Stimulated activated CD4-positive, alpha-beta T cell treated with anti-CD3 and anti-CD28 coated beads, Interleukin-4, amount 100 ng/mL, for 4 hours (primary cell): ENCODE results near the gene TUB.

ENCODE experiments used
- DNase-seq, 2 experiments: peaks; one replicate each; pipeline ENCODE4 v3.0.0-alpha.2; 2020

The TUB gene

DNA sequence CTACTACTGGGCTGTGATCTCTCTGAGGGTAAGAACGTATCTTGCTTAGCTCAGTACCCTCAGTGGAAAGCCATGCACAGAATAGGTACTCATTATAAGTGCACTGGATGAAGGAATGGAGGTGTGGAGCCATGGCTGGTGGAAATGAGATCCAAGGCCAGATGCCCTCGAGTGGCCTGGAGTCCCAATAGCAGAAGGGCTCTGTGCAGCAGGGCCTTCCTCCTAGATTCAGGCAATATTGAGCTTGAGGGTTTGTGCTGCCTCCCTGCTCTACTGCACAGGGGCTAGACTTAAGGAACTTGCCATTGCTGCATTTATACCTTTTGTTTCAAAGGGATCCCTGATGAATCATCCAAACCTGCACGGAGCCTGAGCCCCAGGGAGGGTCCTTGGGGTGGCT, 33.6 kb upstream of the TUB start:
- DNase-seq: no peak

- no peak for DNase-seq
These were observed 31.9 kb upstream of the TUB start for GRCh38 chr11:8049084-8049483.

GRCh38 chr11:8055091-8055835, 25.7 kb upstream of the TUB start:
- DNase-seq: no peak

- no peak for DNase-seq
These were observed 25.0 kb upstream of the TUB start for GRCh38 chr11:8055836-8056526.

- DNase-seq: no peak
These were observed 24.1 kb upstream of the TUB start for GRCh38 chr11:8056810-8057463.

DNA sequence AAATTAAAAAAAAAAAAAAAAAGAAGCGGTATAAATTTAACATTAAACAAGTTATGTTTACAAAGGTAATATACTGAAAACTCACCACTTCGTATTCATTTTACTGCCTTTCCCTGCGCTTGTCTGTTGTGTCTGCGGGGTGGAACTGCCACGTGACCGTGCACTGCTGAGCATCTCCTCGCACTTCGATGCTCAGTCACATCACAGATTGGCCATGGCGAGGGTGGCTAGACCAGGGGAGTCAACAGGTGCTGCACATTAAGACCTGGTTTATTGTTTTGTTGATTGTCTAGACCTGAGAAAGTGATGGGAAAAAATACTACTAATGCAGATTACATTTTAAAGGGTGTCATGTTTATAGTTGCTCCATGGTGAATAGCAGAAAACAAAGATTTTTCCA, 22.8 kb upstream of the TUB start:
- no peak for DNase-seq

- DNase-seq: no peak
These were observed 22.0 kb upstream of the TUB start for GRCh38 chr11:8059030-8059429.

GRCh38 chr11:8059571-8060011, 21.4 kb upstream of the TUB start:
- DNase-seq: no peak

DNA sequence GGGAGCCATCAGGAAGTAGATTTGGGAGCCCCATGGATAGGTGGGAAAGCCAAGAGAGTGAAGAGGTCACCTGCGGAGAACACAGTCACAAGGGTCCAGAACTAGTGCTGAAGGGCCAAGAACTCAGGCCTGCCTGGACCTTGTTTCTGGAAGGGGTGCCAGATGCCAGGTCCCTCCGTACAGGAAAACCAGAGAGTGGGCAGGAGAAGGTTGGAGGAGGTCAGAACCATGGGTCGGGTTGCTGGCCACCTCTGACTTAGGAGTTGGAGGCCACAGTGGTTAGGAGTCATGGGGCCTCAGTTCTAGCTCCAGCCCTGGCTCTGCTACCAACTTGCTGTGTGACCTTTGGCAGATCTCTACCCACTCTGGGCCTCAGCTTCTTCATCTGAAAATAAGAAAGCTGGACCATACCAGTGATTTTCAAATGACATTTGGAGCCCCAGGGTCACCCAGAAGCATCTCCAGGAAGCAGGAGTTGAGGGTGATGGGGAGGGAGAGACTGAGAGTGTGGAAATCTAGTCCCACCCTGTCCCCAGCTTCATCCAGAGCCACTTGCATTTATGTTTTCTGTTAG, 20.8 kb upstream of the TUB start:
- no peak for DNase-seq

- no peak for DNase-seq
These were observed 20.0 kb upstream of the TUB start for GRCh38 chr11:8060801-8061554.

DNA sequence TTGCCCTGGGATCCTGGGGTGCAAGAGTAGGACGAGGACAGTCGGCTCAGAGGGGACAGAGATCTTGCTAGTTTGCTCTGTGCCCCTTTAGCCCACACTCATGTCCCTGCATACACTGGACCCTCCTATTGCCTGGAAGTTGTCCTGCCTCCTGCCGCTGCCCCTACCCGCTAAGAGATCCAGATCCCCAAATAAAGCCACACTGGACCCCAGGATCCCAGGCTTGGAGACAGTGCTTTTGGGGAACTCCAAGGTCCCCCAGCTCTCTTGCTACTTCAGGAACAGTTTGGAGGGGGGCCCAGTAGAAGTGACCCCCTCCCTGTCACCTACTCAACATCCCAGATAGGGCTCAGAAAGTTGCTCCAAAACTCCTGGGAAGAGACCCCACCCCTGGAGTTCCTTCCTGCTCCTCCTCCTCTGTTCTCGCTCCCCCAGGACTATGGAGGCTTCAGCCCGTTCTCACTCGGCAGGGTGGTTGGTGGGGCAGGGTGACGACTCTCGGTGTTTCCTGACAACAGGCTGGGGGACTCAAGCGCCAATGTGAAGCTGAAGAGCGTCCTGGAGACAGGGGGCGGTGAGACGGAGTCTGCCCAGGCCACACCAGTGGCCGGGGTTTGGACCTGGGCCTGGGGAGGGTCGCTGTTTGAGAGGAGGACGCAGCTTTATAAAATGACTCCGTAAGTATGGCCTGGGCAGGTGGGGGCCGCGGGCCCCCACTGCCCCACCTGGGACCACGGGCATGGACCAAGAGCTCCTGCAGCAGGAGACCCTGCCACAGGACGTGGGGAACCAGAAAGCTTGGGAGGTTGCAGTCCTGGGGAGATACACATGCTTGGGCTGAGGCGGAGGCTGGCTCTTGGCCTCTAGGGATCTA, 19.2 kb upstream of the TUB start:
- no peak for DNase-seq

- no peak for DNase-seq
These were observed 18.2 kb upstream of the TUB start for GRCh38 chr11:8062781-8063257.

- DNase-seq: no peak
These were observed 17.7 kb upstream of the TUB start for GRCh38 chr11:8063324-8063723.

DNA sequence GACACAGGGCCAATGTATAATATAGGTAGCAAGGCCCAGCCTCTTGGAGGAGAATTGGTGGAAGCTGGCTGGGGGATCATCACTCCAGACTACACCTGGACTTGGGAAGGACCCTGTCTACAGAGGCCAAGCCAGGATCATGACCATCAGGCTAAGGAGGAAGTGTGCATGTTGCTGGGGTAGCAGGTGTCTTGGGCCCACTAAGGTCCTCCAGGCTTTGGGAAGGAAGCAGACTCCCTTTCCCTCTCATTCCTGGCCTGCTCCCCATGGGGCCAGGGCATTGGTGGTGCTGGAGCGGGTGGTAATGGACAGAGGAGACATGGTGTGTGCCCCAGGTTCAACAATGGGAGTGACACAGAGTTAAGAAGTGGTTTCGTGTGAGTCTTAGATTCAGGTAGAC, 16.0 kb upstream of the TUB start:
- DNase-seq: no peak

GRCh38 chr11:8066036-8066910, 14.7 kb upstream of the TUB start:
- no peak for DNase-seq

GRCh38 chr11:8066911-8067455, 14.0 kb upstream of the TUB start:
- no peak for DNase-seq

DNA sequence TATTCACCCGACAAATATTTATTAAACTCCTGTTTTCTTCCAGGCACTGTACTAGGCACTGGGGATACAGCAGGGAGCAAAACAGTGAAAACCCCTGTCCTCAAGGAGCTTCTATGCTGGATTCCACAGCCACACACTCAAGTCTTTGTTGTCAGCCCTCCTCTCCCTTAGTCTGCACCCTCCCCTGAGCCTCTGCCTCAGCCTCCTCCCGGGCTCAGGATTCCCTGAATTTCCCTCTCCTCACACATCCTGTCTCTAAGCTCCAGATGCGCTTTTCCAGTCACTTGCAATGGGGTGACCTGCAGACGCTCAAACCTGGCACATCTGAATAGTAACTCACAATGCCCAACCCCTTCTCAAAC, 13.5 kb upstream of the TUB start:
- no peak for DNase-seq

GRCh38 chr11:8067929-8068575, 13.0 kb upstream of the TUB start:
- DNase-seq: no peak

- no peak for DNase-seq
These were observed 12.3 kb upstream of the TUB start for GRCh38 chr11:8068605-8069221.

DNA sequence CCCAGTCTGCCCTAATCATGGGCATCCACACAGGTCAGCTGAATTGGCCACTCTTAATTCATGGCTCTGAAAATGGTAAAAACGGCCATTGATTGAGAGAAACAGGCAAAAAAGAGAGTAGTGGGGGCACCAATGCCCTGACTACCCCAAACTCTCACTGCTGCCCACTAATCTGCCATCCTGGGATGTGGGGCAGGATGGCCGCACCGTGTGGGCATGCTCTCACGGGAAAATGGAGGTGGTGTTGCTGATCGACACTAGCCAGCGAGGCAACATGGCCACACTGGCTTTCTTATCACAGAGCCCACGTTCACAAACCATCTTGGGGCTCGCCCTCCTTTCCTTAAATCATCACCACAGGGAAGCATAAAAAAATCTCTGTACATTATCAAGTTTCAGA, 11.2 kb upstream of the TUB start:
- DNase-seq: no peak
